Measurements from ENCODE around the gene YTHDF2. TPM values are rescaled to one million over a fixed set of nuclear protein-coding genes. Genes with fewer than 3 reads are reported as not detected.
A peak's percentile ranks its signal among the peaks of the same experiment; 100 is the strongest.

The YTHDF2 gene
- total and polyA plus RNA-seq, 11 donors = 20.7 to 56.3 (median 38.9) TPM

- Histone ChIP-seq H3K27ac (no peak overlapping the region), H3K36me3 (no peaks in the 10 kb centered on the region), H3K4me1 (peaks cover 0 to 3% (median 0%) of the 10 kb centered on the region in 12 donors), H3K27me3 (peaks cover 0 to 3% (median 0%) of the 10 kb centered on the region in 9 donors), H3K4me3 (no peak overlapping the region), H3K9me3 (no peaks in the 10 kb centered on the region)
- ATAC-seq = no peak
- peak in 1 of 5 donors; percentile 2 for DNase-seq
- WGBS, 4 donors = 85 to 91% (median 88%) methylated on average over 6 of the region's 6 CpGs
- TF ChIP-seq POLR2A (IDR thresholded peaks at IDR 0.05) (no peak), CTCF (IDR thresholded peaks at IDR 0.05) (no peak)
- intact Hi-C loops (cut with DNase I) = no loop called here
These were observed 64.7 kb downstream of the YTHDF2 start for GRCh38 chr1:28801461-28801860.

- TF ChIP-seq CTCF (IDR thresholded peaks at IDR 0.05) (no peak), POLR2A (IDR thresholded peaks at IDR 0.05) (no peak)
- 73 to 80% (median 77%) methylated on average over 4 to 5 of the region's 5 CpGs for WGBS, 4 donors
- DNase-seq = no peak
These were observed 66.3 kb downstream of the YTHDF2 start for GRCh38 chr1:28803051-28803450.

GRCh38 chr1:28803662-28804061, 66.9 kb downstream of the YTHDF2 start:
- H3K9me3 ChIP-seq = no peaks in the 10 kb centered on the region
- WGBS, 4 donors = 89 to 100% (median 95%) methylated on average over 3 of the region's 3 CpGs

More at GRCh38 chr1:28803051-28803450, 66.3 kb downstream of the YTHDF2 start:
- intact Hi-C loops (cut with DNase I) = no loop called here
- H3K4me3 ChIP-seq = no peak overlapping the region
- no peaks in the 10 kb centered on the region for H3K4me1 ChIP-seq
- no peaks in the 10 kb centered on the region for H3K9me3 ChIP-seq
- H3K36me3 ChIP-seq = no peaks in the 10 kb centered on the region
- H3K27ac ChIP-seq = no peak overlapping the region
- no peak for ATAC-seq
- peaks cover 0 to 3% (median 0%) of the 10 kb centered on the region in 9 donors for H3K27me3 ChIP-seq

GRCh38 chr1:28804071-28804470, 67.3 kb downstream of the YTHDF2 start:
- peak in 1 of 5 donors; percentile 15 for DNase-seq
- H3K4me1 ChIP-seq = no peaks in the 10 kb centered on the region
- H3K36me3 ChIP-seq = no peaks in the 10 kb centered on the region
- ATAC-seq = no peak
- TF ChIP-seq CTCF (IDR thresholded peaks at IDR 0.05) = no peak
- no peak for TF ChIP-seq POLR2A (IDR thresholded peaks at IDR 0.05)
- intact Hi-C loops (cut with DNase I) = no loop called here
- H3K27ac ChIP-seq = no peak overlapping the region
- H3K4me3 ChIP-seq = no peak overlapping the region
- 62 to 74% (median 67%) methylated on average over 3 of the region's 3 CpGs for WGBS, 4 donors
- H3K9me3 ChIP-seq = no peaks in the 10 kb centered on the region
- peaks cover 0 to 8% (median 0%) of the 10 kb centered on the region in 9 donors for H3K27me3 ChIP-seq

More at GRCh38 chr1:28803662-28804061, 66.9 kb downstream of the YTHDF2 start:
- peaks cover 0 to 4% (median 0%) of the 10 kb centered on the region in 9 donors for H3K27me3 ChIP-seq
- TF ChIP-seq CTCF (IDR thresholded peaks at IDR 0.05) (no peak), POLR2A (IDR thresholded peaks at IDR 0.05) (no peak)
- no peaks in the 10 kb centered on the region for H3K36me3 ChIP-seq
- intact Hi-C loops (cut with DNase I) = no loop called here
- H3K4me1 ChIP-seq = no peaks in the 10 kb centered on the region
- no peak overlapping the region for H3K27ac ChIP-seq
- no peak for ATAC-seq
- no peak for DNase-seq
- no peak overlapping the region for H3K4me3 ChIP-seq

Data from heart left ventricle (tissue), 16 donors.